Bronchial epithelial cell (primary cell): ENCODE results near the gene ZNF74. TPM values are rescaled to one million over a fixed set of nuclear protein-coding genes. Genes with fewer than 3 reads are reported as not detected.
A peak's percentile ranks its signal among the peaks of the same experiment; 100 is the strongest.
"Not testable (repeated sequence)": the region's sequence is repeated elsewhere in the genome, so short reads cannot be mapped to it uniquely, and the experiment has no call there.

Experiments
- DNase-seq: peaks from one replicate; pipeline ENCODE4 v3.0.0-alpha.2; 2010; ENCODE audit warnings: low read depth
- FAIRE-seq: peaks from 2 replicates; lab custom pipeline; 2011; peaks lifted over from hg19 to GRCh38; lab: Jason Lieb, UNC
- H3K27me3 ChIP-seq: 2 replicates; pipeline ENCODE4 v1.5.1; 2011; ENCODE audit warnings: low read length; ENCODE audit not compliant: control insufficient read depth, insufficient read depth
- H3K36me3 ChIP-seq: 2 replicates; pipeline ENCODE4 v1.5.1; 2011; ENCODE audit warnings: low read length; ENCODE audit not compliant: control insufficient read depth, insufficient read depth
- H3K4me3 ChIP-seq: 2 replicates; pipeline ENCODE4 v1.5.1; 2011; ENCODE audit warnings: mild to moderate bottlenecking, low read depth, low read length, control low read depth
- CTCF ChIP-seq: IDR thresholded peaks from 2 replicates; pipeline ENCODE4 v1.5.1; 2011; ENCODE audit warnings: mild to moderate bottlenecking, moderate library complexity, low read length, control low read depth, inconsistent platforms; ENCODE audit not compliant: insufficient read depth, severe bottlenecking
- total RNA-seq: library from RNA; depleted of rRNA; stranded (reverse); fragments of >200 nt; gene quantifications from 2 replicates; pipeline ENCODE4 v1.2.1, GENCODE V29; 2014

ZNF74 gene
- total RNA-seq, 1 donor from 2014 or later: 15.5 TPM

- FAIRE-seq (no peak), DNase-seq (no peak)
- TF ChIP-seq CTCF: no peak
- no peak overlapping the region for H3K4me3 ChIP-seq
- no peaks in the 10 kb centered on the region for H3K27me3 ChIP-seq
- no peaks in the 10 kb centered on the region for H3K36me3 ChIP-seq
Measured at GRCh38 chr22:20414450-20414849, 20.5 kb downstream of the ZNF74 start.

GRCh38 chr22:20415241-20415640 lies 21.3 kb downstream of the ZNF74 start:
- not testable (repeated sequence) for FAIRE-seq, DNase-seq

DNA sequence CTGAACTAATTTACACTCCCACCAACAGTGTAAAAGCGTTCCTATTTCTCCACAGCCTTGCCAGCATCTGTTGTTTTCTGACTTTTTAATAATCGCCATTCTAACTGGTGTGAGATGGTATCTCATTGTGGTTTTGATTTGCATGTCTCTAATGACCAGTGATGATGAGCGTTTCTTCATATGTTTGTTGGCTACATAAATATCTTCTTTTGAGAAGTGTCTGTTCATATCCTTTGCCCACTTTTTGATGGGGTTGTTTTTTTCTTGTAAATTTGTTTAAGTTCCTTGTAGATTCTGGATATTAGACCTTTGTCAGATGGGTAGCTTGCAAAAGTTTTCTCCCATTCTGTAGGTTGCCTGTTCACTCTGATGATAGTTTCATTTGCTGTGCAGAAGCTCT lies 21.7 kb downstream of the ZNF74 start:
- H3K36me3 ChIP-seq, FAIRE-seq, H3K27me3 ChIP-seq, H3K4me3 ChIP-seq, DNase-seq: not testable (repeated sequence)

More at GRCh38 chr22:20415241-20415640, 21.3 kb downstream of the ZNF74 start:
- not testable (repeated sequence) for H3K27me3 ChIP-seq, H3K4me3 ChIP-seq, H3K36me3 ChIP-seq

- H3K36me3 ChIP-seq: no peaks in the 10 kb centered on the region
- peak; percentile 93 for TF ChIP-seq CTCF
- no peaks in the 10 kb centered on the region for H3K27me3 ChIP-seq
- DNase-seq (peak; percentile 40), FAIRE-seq (no peak)
- peak overlapping the region; percentile 30 for H3K4me3 ChIP-seq
Measured at GRCh38 chr22:20418211-20418788, 24.3 kb downstream of the ZNF74 start.

DNA sequence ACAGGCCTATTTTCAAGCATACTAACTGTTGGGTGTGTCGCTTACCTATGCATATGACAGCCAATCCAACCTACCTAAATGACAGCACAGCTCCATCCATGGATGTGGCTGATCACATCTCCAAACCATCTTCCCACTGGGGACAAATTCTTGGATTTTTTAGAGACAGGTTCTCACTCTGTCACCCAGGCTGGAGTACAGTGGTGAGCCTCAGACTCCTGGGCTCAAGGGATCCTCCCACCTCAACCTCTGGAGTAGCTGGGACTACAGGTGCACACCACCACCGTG lies 25.7 kb downstream of the ZNF74 start:
- FAIRE-seq: no peak
- H3K36me3 ChIP-seq: no peaks in the 10 kb centered on the region
- DNase-seq: no peak
- H3K4me3 ChIP-seq: no peak overlapping the region
- H3K27me3 ChIP-seq: no peaks in the 10 kb centered on the region
- TF ChIP-seq CTCF: no peak

- DNase-seq: no peak
- FAIRE-seq: no peak
- Histone ChIP-seq H3K36me3 (no peaks in the 10 kb centered on the region), H3K27me3 (no peaks in the 10 kb centered on the region), H3K4me3 (no peak overlapping the region)
- TF ChIP-seq CTCF: no peak
Measured at GRCh38 chr22:20420157-20420842, 26.3 kb downstream of the ZNF74 start.

DNA sequence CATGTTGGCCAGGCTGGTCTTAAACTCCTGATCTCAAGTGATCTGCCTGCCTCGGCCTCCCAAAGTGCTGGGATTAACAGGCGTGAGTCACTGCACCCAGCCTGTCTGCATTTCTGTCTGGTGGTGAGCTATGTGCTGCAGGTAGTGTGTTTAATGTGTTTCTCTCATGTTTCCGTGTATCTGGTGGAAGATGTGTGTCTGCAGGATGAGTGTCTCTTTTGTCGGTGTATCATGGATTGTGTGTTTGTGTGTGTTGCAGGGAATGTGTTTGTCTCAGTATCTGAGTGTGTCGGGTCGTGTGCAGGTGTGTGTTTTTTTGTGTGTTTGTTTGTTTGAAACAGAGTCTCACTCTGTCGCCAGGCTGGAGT lies 27.5 kb downstream of the ZNF74 start:
- no peak overlapping the region for H3K4me3 ChIP-seq
- H3K36me3 ChIP-seq: no peaks in the 10 kb centered on the region
- no peak for TF ChIP-seq CTCF
- peak; percentile 87 for FAIRE-seq
- H3K27me3 ChIP-seq: no peaks in the 10 kb centered on the region
- DNase-seq: no peak
